ENCODE measurements around the gene BTBD10. TPM values are rescaled to one million over a fixed set of nuclear protein-coding genes. Genes with fewer than 3 reads are reported as not detected.

Gene BTBD10
- total RNA-seq, 2 donors from 2014 or later, result 12.1 to 15.9 TPM

DNA sequence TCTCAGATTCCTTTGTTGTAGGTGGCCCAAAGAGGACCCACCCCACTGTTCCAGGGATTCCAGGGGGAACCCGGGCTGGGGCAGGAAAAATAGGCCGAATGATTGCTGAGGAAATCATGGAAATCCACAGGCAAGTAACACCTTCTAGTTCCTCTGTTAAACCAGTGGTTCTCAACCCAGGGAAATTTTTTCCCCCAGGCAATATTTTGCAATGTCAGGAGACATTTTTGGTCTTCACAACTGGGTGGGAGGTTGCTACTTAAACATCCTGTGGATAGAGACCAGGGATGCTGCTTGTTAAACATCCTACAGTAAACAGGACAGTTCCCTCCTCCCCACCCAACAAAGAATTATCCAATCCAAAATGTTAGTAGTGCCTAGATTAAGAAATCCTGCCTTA is 84.7 kb downstream of the BTBD10 start:
- H3K27me3 Mint-ChIP-seq, result no peaks in the 10 kb centered on the region
- peaks cover 15% of the 10 kb centered on the region for H3K36me3 Mint-ChIP-seq (ENCODE audit: low read depth)

GRCh38 chr11:13376838-13377237 is 86.2 kb downstream of the BTBD10 start:
- H3K9me3 ChIP-seq (ENCODE audit: control insufficient read depth, low read length, poor library complexity, severe bottlenecking), result no peaks in the 10 kb centered on the region
- DNase-seq, result no peak
- Mint-ChIP-seq H3K36me3 (ENCODE audit: low read depth) (peaks cover 15% of the 10 kb centered on the region), H3K27ac (peak overlapping the region; percentile 34), H3K27me3 (no peaks in the 10 kb centered on the region), H3K4me1 (peaks cover 12% of the 10 kb centered on the region), H3K4me3 (no peak overlapping the region)
- ATAC-seq, result no peak

More for the DNA sequence above, 84.7 kb downstream of the BTBD10 start:
- H3K4me1 Mint-ChIP-seq, result peaks cover 15% of the 10 kb centered on the region
- no peak for ATAC-seq
- peak overlapping the region; percentile 34 for H3K27ac Mint-ChIP-seq
- H3K4me3 Mint-ChIP-seq, result no peak overlapping the region
- no peaks in the 10 kb centered on the region for H3K9me3 ChIP-seq (ENCODE audit: control insufficient read depth, low read length, poor library complexity, severe bottlenecking)
- DNase-seq, result no peak

DNA sequence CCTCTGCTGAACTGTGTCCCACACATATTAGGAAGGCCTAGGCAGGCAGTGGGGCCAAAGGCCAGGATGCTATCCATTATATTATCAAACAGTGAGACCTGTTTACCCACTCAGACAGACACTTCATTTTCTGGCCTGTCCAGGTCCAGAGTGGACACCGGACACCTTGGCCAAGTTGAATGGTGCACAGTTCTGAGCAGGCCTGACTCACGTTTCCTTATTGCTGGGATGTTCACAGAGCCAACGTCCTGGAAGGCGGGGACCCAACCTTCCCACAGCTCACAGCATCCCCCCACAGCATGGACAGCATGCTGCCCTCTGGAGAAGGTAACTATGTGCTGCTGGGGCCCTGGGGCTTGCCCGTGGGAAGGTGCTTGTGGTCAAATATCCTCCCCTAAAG is 86.6 kb downstream of the BTBD10 start:
- H3K9me3 ChIP-seq (ENCODE audit: control insufficient read depth, low read length, poor library complexity, severe bottlenecking), result no peaks in the 10 kb centered on the region
- Mint-ChIP-seq H3K4me1 (peaks cover 12% of the 10 kb centered on the region), H3K4me3 (no peak overlapping the region), H3K36me3 (ENCODE audit: low read depth) (peaks cover 15% of the 10 kb centered on the region), H3K27ac (no peak overlapping the region), H3K27me3 (no peaks in the 10 kb centered on the region)
- DNase-seq (no peak), ATAC-seq (no peak)

DNA sequence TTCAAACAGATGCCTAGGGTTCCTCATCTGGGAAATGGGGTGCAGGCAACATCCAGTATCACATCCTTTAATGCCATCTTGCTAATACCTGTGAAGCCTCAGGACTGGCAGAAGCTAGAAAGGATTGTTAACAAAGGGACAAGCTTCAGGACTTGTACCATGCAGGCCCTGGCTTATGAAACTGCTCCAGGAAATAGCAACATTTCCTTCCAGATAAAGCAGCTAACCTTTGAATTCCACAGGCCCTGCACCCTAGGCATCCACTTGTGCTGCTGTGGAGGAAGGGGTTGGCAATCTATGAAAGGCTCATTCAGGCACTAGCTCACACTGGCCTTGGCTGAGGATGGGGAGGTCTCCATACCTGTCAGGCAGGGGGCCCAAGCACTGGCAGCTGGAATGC is 87.2 kb downstream of the BTBD10 start:
- no peaks in the 10 kb centered on the region for H3K9me3 ChIP-seq (ENCODE audit: control insufficient read depth, low read length, poor library complexity, severe bottlenecking)
- no peak for DNase-seq
- no peak for ATAC-seq
- no peak overlapping the region for H3K4me3 Mint-ChIP-seq
- no peak overlapping the region for H3K27ac Mint-ChIP-seq
- H3K4me1 Mint-ChIP-seq, result peaks cover 12% of the 10 kb centered on the region
- no peaks in the 10 kb centered on the region for H3K27me3 Mint-ChIP-seq
- H3K36me3 Mint-ChIP-seq (ENCODE audit: low read depth), result peaks cover 15% of the 10 kb centered on the region

GRCh38 chr11:13373216-13373615 is 89.8 kb downstream of the BTBD10 start:
- ATAC-seq, result no peak

GRCh38 chr11:13368041-13368446 is 95.0 kb downstream of the BTBD10 start:
- ATAC-seq (no peak), DNase-seq (no peak)
- Mint-ChIP-seq H3K4me1 (peaks cover 3% of the 10 kb centered on the region), H3K36me3 (ENCODE audit: low read depth) (peaks cover 7% of the 10 kb centered on the region), H3K27ac (peak overlapping the region; percentile 14), H3K27me3 (no peaks in the 10 kb centered on the region), H3K4me3 (peak overlapping the region; percentile 33)
- H3K9me3 ChIP-seq (ENCODE audit: control insufficient read depth, low read length, poor library complexity, severe bottlenecking), result no peaks in the 10 kb centered on the region

More at GRCh38 chr11:13373216-13373615, 89.8 kb downstream of the BTBD10 start:
- Mint-ChIP-seq H3K4me3 (no peak overlapping the region), H3K36me3 (ENCODE audit: low read depth) (peaks cover 20% of the 10 kb centered on the region), H3K27ac (no peak overlapping the region), H3K4me1 (peaks cover 13% of the 10 kb centered on the region), H3K27me3 (no peaks in the 10 kb centered on the region)
- DNase-seq, result no peak
- no peaks in the 10 kb centered on the region for H3K9me3 ChIP-seq (ENCODE audit: control insufficient read depth, low read length, poor library complexity, severe bottlenecking)

- no peak for ATAC-seq
- H3K27me3 Mint-ChIP-seq, result no peaks in the 10 kb centered on the region
- H3K36me3 Mint-ChIP-seq (ENCODE audit: low read depth), result peaks cover 7% of the 10 kb centered on the region
- DNase-seq, result no peak
- no peaks in the 10 kb centered on the region for H3K9me3 ChIP-seq (ENCODE audit: control insufficient read depth, low read length, poor library complexity, severe bottlenecking)
- H3K4me1 Mint-ChIP-seq, result peaks cover 5% of the 10 kb centered on the region
- H3K4me3 Mint-ChIP-seq, result no peak overlapping the region
- H3K27ac Mint-ChIP-seq, result no peak overlapping the region
Observed at GRCh38 chr11:13367115-13367514, 95.9 kb downstream of the BTBD10 start.

DNA sequence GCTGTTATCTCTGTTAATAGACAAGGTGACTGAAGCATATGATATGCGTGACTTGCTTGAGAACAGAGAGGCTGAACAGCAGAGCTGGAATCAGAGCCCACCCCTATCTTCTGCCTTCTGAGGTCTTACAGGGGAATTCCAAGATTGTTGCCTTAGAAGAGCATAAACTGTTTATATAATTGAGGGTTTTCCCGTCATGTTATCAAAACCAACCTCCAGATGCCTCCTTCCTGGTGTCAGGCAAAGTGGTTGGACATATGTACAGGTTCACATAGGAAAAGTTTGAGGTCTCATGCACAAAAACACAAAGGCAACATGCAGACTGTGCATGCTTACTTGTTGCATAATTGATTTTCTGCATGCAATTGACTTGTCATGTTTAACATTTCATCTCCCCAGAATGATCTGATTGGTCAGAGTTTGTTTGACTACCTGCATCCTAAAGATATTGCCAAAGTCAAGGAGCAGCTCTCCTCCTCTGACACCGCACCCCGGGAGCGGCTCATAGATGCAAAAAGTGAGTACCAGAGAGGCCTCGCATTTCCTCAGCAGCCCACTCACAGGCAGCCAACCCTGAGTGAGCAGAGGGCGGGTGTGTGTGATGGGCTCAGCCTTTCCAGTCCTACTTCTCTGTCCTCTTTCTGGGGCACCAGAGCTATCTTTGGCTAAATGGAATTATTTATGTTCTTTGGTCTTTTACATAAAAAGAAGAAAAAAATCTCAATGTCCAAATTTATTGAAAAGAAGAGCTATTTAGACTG is 96.6 kb downstream of the BTBD10 start:
- H3K4me3 Mint-ChIP-seq, result no peak overlapping the region
- no peaks in the 10 kb centered on the region for H3K27me3 Mint-ChIP-seq
- DNase-seq (no peak), ATAC-seq (no peak)
- peaks cover 5% of the 10 kb centered on the region for H3K4me1 Mint-ChIP-seq
- no peaks in the 10 kb centered on the region for H3K9me3 ChIP-seq (ENCODE audit: control insufficient read depth, low read length, poor library complexity, severe bottlenecking)
- no peak overlapping the region for H3K27ac Mint-ChIP-seq
- H3K36me3 Mint-ChIP-seq (ENCODE audit: low read depth), result peaks cover 7% of the 10 kb centered on the region

GRCh38 chr11:13364388-13364787 is 98.6 kb downstream of the BTBD10 start:
- DNase-seq (no peak), ATAC-seq (no peak)
- Mint-ChIP-seq H3K4me3 (no peak overlapping the region), H3K4me1 (peaks cover 8% of the 10 kb centered on the region), H3K27me3 (no peaks in the 10 kb centered on the region), H3K36me3 (ENCODE audit: low read depth) (peaks cover 11% of the 10 kb centered on the region), H3K27ac (peak overlapping the region; percentile 69)
- no peaks in the 10 kb centered on the region for H3K9me3 ChIP-seq (ENCODE audit: control insufficient read depth, low read length, poor library complexity, severe bottlenecking)

GRCh38 chr11:13362596-13363109 is 100.4 kb downstream of the BTBD10 start:
- H3K9me3 ChIP-seq (ENCODE audit: control insufficient read depth, low read length, poor library complexity, severe bottlenecking), result no peaks in the 10 kb centered on the region
- Mint-ChIP-seq H3K27me3 (no peaks in the 10 kb centered on the region), H3K27ac (no peak overlapping the region), H3K4me1 (peaks cover 4% of the 10 kb centered on the region), H3K36me3 (ENCODE audit: low read depth) (peaks cover 4% of the 10 kb centered on the region), H3K4me3 (no peak overlapping the region)
- no peak for DNase-seq
- no peak for ATAC-seq

DNA sequence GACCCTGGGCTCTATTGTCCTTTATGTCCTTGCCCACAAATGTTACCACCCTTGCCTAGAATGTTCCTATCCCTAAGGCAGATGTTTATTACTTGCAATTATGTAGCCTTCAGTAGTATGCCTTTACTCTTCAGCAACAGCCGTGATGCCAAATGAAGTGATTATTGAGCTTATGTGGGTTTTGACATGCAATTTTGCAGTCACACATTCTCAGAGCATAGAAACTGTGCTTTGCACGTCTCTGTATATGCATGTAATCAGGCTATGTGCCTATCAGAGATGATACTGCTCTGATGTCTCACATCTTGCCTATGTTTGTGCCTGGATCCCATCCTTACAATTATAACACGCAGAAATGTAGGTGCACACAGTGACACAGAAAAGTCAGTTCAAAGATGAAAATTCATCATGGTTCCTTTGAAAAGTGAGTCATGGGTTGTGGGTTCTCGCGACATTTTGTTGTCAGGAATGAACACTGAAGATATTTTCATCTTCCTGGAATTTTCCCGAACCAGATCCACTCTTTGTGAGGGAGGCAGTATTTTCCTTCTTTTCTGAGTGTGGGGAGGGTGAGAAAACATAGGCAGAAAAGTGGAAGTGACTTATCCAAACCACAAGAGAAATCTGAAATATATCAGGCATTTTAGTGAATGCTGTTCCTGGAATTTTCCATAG is 104.3 kb downstream of the BTBD10 start:
- no peak for ATAC-seq
- H3K27me3 Mint-ChIP-seq, result no peaks in the 10 kb centered on the region
- no peak overlapping the region for H3K27ac Mint-ChIP-seq
- H3K4me3 Mint-ChIP-seq, result no peak overlapping the region
- no peak for DNase-seq
- peaks cover 4% of the 10 kb centered on the region for H3K4me1 Mint-ChIP-seq
- peaks cover 4% of the 10 kb centered on the region for H3K36me3 Mint-ChIP-seq (ENCODE audit: low read depth)
- H3K9me3 ChIP-seq (ENCODE audit: control insufficient read depth, low read length, poor library complexity, severe bottlenecking), result no peaks in the 10 kb centered on the region

GRCh38 chr11:13357232-13357631 is 105.8 kb downstream of the BTBD10 start:
- ATAC-seq, result no peak
- peak overlapping the region; percentile 27 for H3K27ac Mint-ChIP-seq
- peaks cover 4% of the 10 kb centered on the region for H3K36me3 Mint-ChIP-seq (ENCODE audit: low read depth)
- H3K4me1 Mint-ChIP-seq, result peaks cover 4% of the 10 kb centered on the region
- no peaks in the 10 kb centered on the region for H3K9me3 ChIP-seq (ENCODE audit: control insufficient read depth, low read length, poor library complexity, severe bottlenecking)
- H3K27me3 Mint-ChIP-seq, result no peaks in the 10 kb centered on the region
- H3K4me3 Mint-ChIP-seq, result peak overlapping the region; percentile 36
- DNase-seq, result no peak

DNA sequence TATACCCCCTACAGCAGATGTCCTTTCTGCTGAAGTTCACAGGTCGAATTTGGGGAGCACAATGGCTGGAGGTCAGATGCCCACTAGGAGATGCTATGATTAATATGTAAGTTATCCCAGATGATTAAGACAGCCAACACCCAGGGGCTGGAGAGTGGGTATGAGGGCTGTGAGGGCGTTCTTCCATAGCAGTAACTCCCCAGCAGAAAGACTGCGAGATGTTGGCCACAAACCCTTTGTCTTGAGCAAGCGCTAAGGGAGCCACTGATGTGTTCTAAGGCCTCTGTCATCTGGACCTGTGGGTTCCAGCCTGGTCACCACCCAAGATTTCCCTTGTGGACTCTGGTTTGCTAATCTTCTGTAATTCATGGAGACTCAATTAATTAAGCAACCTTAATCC is 107.8 kb downstream of the BTBD10 start:
- ATAC-seq (no peak), DNase-seq (no peak)
- H3K9me3 ChIP-seq (ENCODE audit: control insufficient read depth, low read length, poor library complexity, severe bottlenecking), result no peaks in the 10 kb centered on the region
- no peak overlapping the region for H3K4me3 Mint-ChIP-seq
- H3K4me1 Mint-ChIP-seq, result peaks cover 14% of the 10 kb centered on the region
- H3K27ac Mint-ChIP-seq, result no peak overlapping the region
- peaks cover 12% of the 10 kb centered on the region for H3K36me3 Mint-ChIP-seq (ENCODE audit: low read depth)
- no peaks in the 10 kb centered on the region for H3K27me3 Mint-ChIP-seq
